DMS153 treated with DMSO at 0.1 percent for 48 hours (cell line): Measurements from ENCODE around the gene ALDH18A1.

Source experiments
- DNase-seq: peaks from one replicate; lab custom pipeline; 2025; ENCODE audit not compliant: unreplicated experiment; lab: John Stamatoyannopoulos, UW

ALDH18A1 gene

DNA sequence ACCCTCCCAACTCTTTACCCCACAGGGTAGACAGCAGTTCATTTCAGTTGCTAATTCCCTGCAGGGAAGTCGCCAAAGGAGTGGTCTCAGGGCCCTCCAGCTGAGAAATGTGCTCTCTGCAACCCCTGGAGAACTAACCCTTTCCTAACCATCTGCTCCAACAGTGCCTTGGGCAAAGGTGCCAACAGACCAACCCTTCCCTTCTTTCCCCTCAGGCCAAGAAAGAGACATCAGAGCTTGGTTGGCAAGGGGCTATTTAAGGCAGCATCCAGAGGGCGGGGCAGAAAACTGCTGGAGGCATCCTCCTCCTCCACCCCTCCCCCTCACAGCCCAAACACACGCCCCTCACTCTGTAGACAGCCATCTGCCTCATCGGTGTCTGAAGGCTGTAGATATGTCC lies 97.0 kb downstream of the ALDH18A1 start:
- no peak for DNase-seq

DNA sequence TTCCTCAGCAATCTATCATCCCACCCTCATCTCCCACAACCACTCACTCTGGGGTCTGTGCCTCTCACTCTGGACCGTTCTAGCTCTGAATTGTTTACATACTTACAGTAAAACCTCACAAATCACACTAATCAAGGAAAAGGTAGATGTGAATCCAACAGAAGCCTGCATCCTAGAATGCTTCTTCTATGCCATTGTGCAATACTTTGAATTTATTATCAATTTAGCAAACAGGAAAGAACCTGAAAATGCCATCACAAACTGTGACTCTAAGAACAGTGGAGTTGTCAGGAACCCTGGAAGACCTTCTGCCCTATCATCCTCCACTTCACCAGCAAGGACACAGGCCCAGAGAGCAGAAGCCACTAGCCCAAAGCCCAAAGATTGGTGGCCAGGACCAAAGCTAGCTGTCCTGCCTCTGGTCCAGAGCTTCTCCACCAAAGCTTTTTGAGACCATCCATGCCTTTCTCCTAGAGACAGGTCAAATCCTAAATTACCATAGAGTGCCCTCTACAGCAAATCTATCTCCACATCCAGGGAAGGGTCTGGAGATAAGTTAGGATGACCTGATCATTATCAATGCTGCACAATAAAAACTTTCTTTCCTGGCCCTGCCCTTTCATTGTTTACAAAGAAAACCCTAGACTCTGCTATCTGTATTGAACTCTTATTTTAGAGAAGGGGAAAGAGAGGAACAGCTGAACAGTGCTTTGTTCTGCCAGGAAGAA lies 97.8 kb downstream of the ALDH18A1 start:
- no peak for DNase-seq

DNA sequence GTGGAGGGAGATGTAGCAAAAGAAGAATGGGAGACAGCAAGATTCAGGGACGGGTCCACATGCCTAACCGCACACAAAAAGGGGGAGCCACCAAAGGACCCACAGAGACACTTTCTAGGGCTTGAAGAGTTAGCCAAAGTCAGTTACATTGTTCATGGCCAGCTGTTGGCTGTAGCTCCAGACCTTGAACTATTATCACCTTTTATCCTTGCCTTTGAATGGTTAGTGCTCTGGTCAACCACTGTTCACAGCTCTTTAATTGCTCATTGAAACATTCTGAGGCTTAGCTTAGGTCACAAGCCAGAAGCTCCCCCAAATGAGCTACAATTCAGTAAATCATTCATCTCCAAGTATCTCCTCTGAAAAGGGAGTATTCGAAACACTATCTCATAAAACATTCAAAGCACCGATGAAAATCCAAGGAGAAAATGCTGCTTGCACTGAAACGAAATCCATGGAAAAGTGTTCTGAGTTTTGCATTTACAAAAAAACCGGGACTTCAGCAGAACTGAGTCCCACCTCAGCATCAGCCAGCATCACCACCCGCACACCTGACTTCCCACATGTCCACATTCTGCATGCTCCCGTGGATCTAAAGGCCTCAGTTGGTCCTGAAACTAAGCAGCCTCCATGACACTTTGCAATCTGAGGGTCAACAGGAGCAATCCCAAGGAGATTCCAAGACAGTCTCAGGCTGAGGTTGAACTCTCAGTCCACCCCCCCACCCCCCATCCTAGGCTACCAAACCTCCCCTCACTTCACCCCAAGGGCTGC lies 99.3 kb downstream of the ALDH18A1 start:
- no peak for DNase-seq
